T-helper 17 cell (primary cell): ENCODE results near the gene GABRD. TPM values are rescaled to one million over a fixed set of nuclear protein-coding genes. Genes with fewer than 3 reads are reported as not detected.
"Not testable (repeated sequence)": the region's sequence is repeated elsewhere in the genome, so short reads cannot be mapped to it uniquely, and the experiment has no call there.

ENCODE experiments used
- ATAC-seq: fragments of 150-1000 bp; cut with Tn5 transposase; 2 replicates; pipeline ENCODE4 v1.10.0; 2021; ENCODE audit warnings: mild to moderate bottlenecking, moderate library complexity
- DNase-seq, 3 donors: peaks; one replicate each; pipeline versions ENCODE4 v3.0.0 to v3.0.0-alpha.2; 2020 to 2021
- H3K9me3 ChIP-seq: one replicate; pipeline ENCODE4 v1.7.0; 2013; ENCODE audit warnings: low read length, mild to moderate bottlenecking; ENCODE audit not compliant: control insufficient read depth, poor library complexity, severe bottlenecking
- H3K27ac Mint-ChIP-seq: one replicate; pipeline ENCODE4 v1.8.0; 2022; ENCODE audit warnings: mild to moderate bottlenecking, moderate library complexity, mixed read lengths
- H3K27me3 Mint-ChIP-seq: one replicate; pipeline ENCODE4 v1.8.0; 2022; ENCODE audit warnings: mixed read lengths
- H3K36me3 Mint-ChIP-seq: one replicate; pipeline ENCODE4 v1.8.0; 2022; ENCODE audit warnings: low read depth, mixed read lengths
- H3K4me1 Mint-ChIP-seq: one replicate; pipeline ENCODE4 v1.8.0; 2022; ENCODE audit warnings: mild to moderate bottlenecking, mixed read lengths
- H3K4me3 Mint-ChIP-seq: one replicate; pipeline ENCODE4 v1.8.0; 2022; ENCODE audit warnings: mild to moderate bottlenecking, moderate library complexity, mixed read lengths
- total RNA-seq, 4 donors: library from RNA in 2 of 4; stranded (reverse) in 2 of 4; gene quantifications; one replicate each; pipeline ENCODE4 v1.2.3 and lab custom pipeline; 2022 to 2026

The GABRD gene
- total RNA-seq, 2 donors from 2014 or later: 0.17 TPM; not detected in 1

- H3K4me1 Mint-ChIP-seq: no peaks in the 10 kb centered on the region
- peaks cover 18% of the 10 kb centered on the region for H3K27me3 Mint-ChIP-seq
- no peaks in the 10 kb centered on the region for H3K36me3 Mint-ChIP-seq
- no peak overlapping the region for H3K27ac Mint-ChIP-seq
- H3K9me3 ChIP-seq: no peaks in the 10 kb centered on the region
- no peak for ATAC-seq
- H3K4me3 Mint-ChIP-seq: no peak overlapping the region
- DNase-seq: no peak
Measured at GRCh38 chr1:1979482-1980165, 39.5 kb upstream of the GABRD start.

- H3K9me3 ChIP-seq: no peaks in the 10 kb centered on the region
- Mint-ChIP-seq H3K4me3 (no peak overlapping the region), H3K4me1 (no peaks in the 10 kb centered on the region), H3K27me3 (peaks cover 15% of the 10 kb centered on the region), H3K36me3 (no peaks in the 10 kb centered on the region), H3K27ac (no peak overlapping the region)
- ATAC-seq (no peak), DNase-seq (no peak)
Measured at GRCh38 chr1:1980467-1981141, 38.5 kb upstream of the GABRD start.

GRCh38 chr1:1981142-1981500 is 38.0 kb upstream of the GABRD start:
- peaks cover 12% of the 10 kb centered on the region for H3K27me3 Mint-ChIP-seq
- ATAC-seq (no peak), DNase-seq (no peak)
- no peaks in the 10 kb centered on the region for H3K36me3 Mint-ChIP-seq
- no peak overlapping the region for H3K4me3 Mint-ChIP-seq
- H3K4me1 Mint-ChIP-seq: no peaks in the 10 kb centered on the region
- H3K27ac Mint-ChIP-seq: no peak overlapping the region
- no peaks in the 10 kb centered on the region for H3K9me3 ChIP-seq

- DNase-seq, H3K27me3 Mint-ChIP-seq, H3K27ac Mint-ChIP-seq, H3K9me3 ChIP-seq, H3K4me3 Mint-ChIP-seq, ATAC-seq, H3K4me1 Mint-ChIP-seq, H3K36me3 Mint-ChIP-seq: not testable (repeated sequence)
Measured at GRCh38 chr1:1981631-1982327, 37.4 kb upstream of the GABRD start.

GRCh38 chr1:1982379-1983232 is 36.5 kb upstream of the GABRD start:
- Mint-ChIP-seq H3K36me3 (no peaks in the 10 kb centered on the region), H3K4me3 (no peak overlapping the region), H3K27ac (no peak overlapping the region), H3K27me3 (peaks cover 6% of the 10 kb centered on the region), H3K4me1 (no peaks in the 10 kb centered on the region)
- ATAC-seq (no peak), DNase-seq (no peak)
- no peaks in the 10 kb centered on the region for H3K9me3 ChIP-seq

GRCh38 chr1:1984560-1985070 is 34.5 kb upstream of the GABRD start:
- no peak overlapping the region for H3K27ac Mint-ChIP-seq
- H3K9me3 ChIP-seq: no peaks in the 10 kb centered on the region
- H3K4me1 Mint-ChIP-seq: peaks cover 3% of the 10 kb centered on the region
- H3K27me3 Mint-ChIP-seq: peaks cover 19% of the 10 kb centered on the region
- H3K4me3 Mint-ChIP-seq: no peak overlapping the region
- no peak for ATAC-seq
- no peak for DNase-seq
- no peaks in the 10 kb centered on the region for H3K36me3 Mint-ChIP-seq

GRCh38 chr1:1985375-1986050 is 33.6 kb upstream of the GABRD start:
- Mint-ChIP-seq H3K27ac (no peak overlapping the region), H3K4me1 (peaks cover 3% of the 10 kb centered on the region), H3K27me3 (peaks cover 19% of the 10 kb centered on the region), H3K36me3 (no peaks in the 10 kb centered on the region), H3K4me3 (no peak overlapping the region)
- ATAC-seq (no peak), DNase-seq (no peak)
- H3K9me3 ChIP-seq: no peaks in the 10 kb centered on the region

- Mint-ChIP-seq H3K27me3 (peaks cover 30% of the 10 kb centered on the region), H3K4me1 (peaks cover 3% of the 10 kb centered on the region), H3K36me3 (no peaks in the 10 kb centered on the region), H3K27ac (no peak overlapping the region), H3K4me3 (no peak overlapping the region)
- H3K9me3 ChIP-seq: no peaks in the 10 kb centered on the region
- ATAC-seq (no peak), DNase-seq (no peak)
Measured at GRCh38 chr1:1986451-1987141, 32.5 kb upstream of the GABRD start.

GRCh38 chr1:1987142-1987510 is 32.0 kb upstream of the GABRD start:
- Mint-ChIP-seq H3K27me3 (peaks cover 30% of the 10 kb centered on the region), H3K4me3 (no peak overlapping the region), H3K4me1 (peaks cover 3% of the 10 kb centered on the region), H3K27ac (no peak overlapping the region), H3K36me3 (no peaks in the 10 kb centered on the region)
- no peaks in the 10 kb centered on the region for H3K9me3 ChIP-seq
- DNase-seq (no peak), ATAC-seq (no peak)

GRCh38 chr1:1988061-1988945 is 30.8 kb upstream of the GABRD start:
- Mint-ChIP-seq H3K4me3 (no peak overlapping the region), H3K27ac (no peak overlapping the region), H3K4me1 (peaks cover 3% of the 10 kb centered on the region), H3K36me3 (no peaks in the 10 kb centered on the region), H3K27me3 (peaks cover 30% of the 10 kb centered on the region)
- H3K9me3 ChIP-seq: no peaks in the 10 kb centered on the region
- DNase-seq: no peak
- no peak for ATAC-seq

GRCh38 chr1:1989102-1989542 is 30.0 kb upstream of the GABRD start:
- H3K27ac Mint-ChIP-seq: no peak overlapping the region
- ATAC-seq: no peak

More at GRCh38 chr1:1989102-1989542, 30.0 kb upstream of the GABRD start:
- H3K9me3 ChIP-seq: no peaks in the 10 kb centered on the region
- no peak for DNase-seq
- Mint-ChIP-seq H3K36me3 (no peaks in the 10 kb centered on the region), H3K4me1 (peaks cover 3% of the 10 kb centered on the region), H3K4me3 (no peak overlapping the region), H3K27me3 (peaks cover 30% of the 10 kb centered on the region)
